GM12878 (cell line): ENCODE data around the gene NOTCH4. TPM values are rescaled to one million over a fixed set of nuclear protein-coding genes. Genes with fewer than 3 reads are reported as not detected.
"Not testable (repeated sequence)": the region's sequence is repeated elsewhere in the genome, so short reads cannot be mapped to it uniquely, and the experiment has no call there.

ENCODE experiments used
- ATAC-seq: fragments of 200-7000 bp; cut with Tn5 transposase; 3 replicates; pipeline ENCODE4 v1.9.1; 2020; ENCODE audit warnings: mild to moderate bottlenecking, moderate library complexity
- BruUV-seq: library from RNA; stranded (reverse); fragments of 400-500 nt; replicated peaks from 2 replicates; lab custom pipeline; 2021; lab: Mats Ljungman, UMichigan
- CTCF ChIA-PET: fragments of 300-600 bp; sonication (Branson Sonifier 250); formaldehyde crosslinking; extraction: SDS; loops from one replicate; lab custom pipeline; 2021; ENCODE audit warnings: inconsistent platforms; lab: Yijun Ruan, JAX
- POLR2A ChIA-PET: fragments of 350-600 bp; formaldehyde crosslinking; extraction: SDS; loops from one replicate; lab custom pipeline; 2021; ENCODE audit warnings: inconsistent platforms; lab: Charles Lee
- RAD21 ChIA-PET: fragments of 300-600 bp; sonication (Branson Sonifier 250); formaldehyde crosslinking; loops from one replicate; lab custom pipeline; 2023; ENCODE audit warnings: antibody characterized with exemption; ENCODE audit not compliant: unreplicated experiment; lab: Charles Lee
- SMC1A ChIA-PET: fragments of 300-600 bp; sonication (Branson Sonifier 250); formaldehyde crosslinking; loops from one replicate; lab custom pipeline; 2023; ENCODE audit not compliant: unreplicated experiment, uncharacterized antibody; lab: Charles Lee
- DNase-seq: peaks from one replicate; pipeline ENCODE4 v3.0.0-alpha.2; 2011; ENCODE audit warnings: low read depth, low spot score
- FAIRE-seq: peaks from 3 replicates; lab custom pipeline; 2011; peaks lifted over from hg19 to GRCh38; lab: Jason Lieb, UNC
- H2AFZ ChIP-seq: 2 replicates; pipeline ENCODE4 v1.6.0; 2011; ENCODE audit warnings: low read depth, low read length, control low read depth; ENCODE audit not compliant: control insufficient read depth
- H3K27ac ChIP-seq: 2 replicates; pipeline ENCODE4 v1.5.1; 2011; ENCODE audit warnings: control low read depth; ENCODE audit not compliant: control insufficient read depth, insufficient read depth
- H3K27me3 ChIP-seq, 2 experiments: replicated peaks in 1 of 2; 2 replicates each; pipeline versions ENCODE4 v1.6.0 to v1.6.1; 2011; ENCODE audit warnings: low read length in 1 of 2; ENCODE audit not compliant: control insufficient read depth in 2 of 2, insufficient read depth in 2 of 2
- H3K36me3 ChIP-seq, 2 experiments: 2 replicates each; pipeline ENCODE4 v1.5.1; 2011; ENCODE audit warnings: low read length in 1 of 2; ENCODE audit not compliant: control insufficient read depth in 2 of 2, insufficient read depth in 2 of 2
- H3K4me1 ChIP-seq: 2 replicates; pipeline ENCODE4 v1.6.1; 2011; ENCODE audit warnings: mild to moderate bottlenecking, low read length, moderate library complexity, mixed read lengths; ENCODE audit not compliant: control insufficient read depth, insufficient read depth
- H3K4me2 ChIP-seq: 2 replicates; pipeline ENCODE4 v1.6.0; 2011; ENCODE audit warnings: control low read depth; ENCODE audit not compliant: control insufficient read depth, insufficient read depth
- H3K4me3 ChIP-seq: fragments of 200-600 bp; sonication (generic); 2 replicates; pipeline ENCODE4 v1.5.1; 2016
- H3K79me2 ChIP-seq: 2 replicates; pipeline ENCODE4 v1.6.0; 2011; ENCODE audit warnings: low read length; ENCODE audit not compliant: control insufficient read depth, insufficient read depth
- H3K9ac ChIP-seq: 2 replicates; pipeline ENCODE4 v1.8.0; 2011; ENCODE audit warnings: low read length, control low read depth, mixed read lengths; ENCODE audit not compliant: control insufficient read depth, insufficient read depth
- H3K9me3 ChIP-seq: replicated peaks from 3 replicates; pipeline ENCODE4 v1.5.1; 2011; ENCODE audit warnings: mild to moderate bottlenecking, low read length; ENCODE audit not compliant: control insufficient read depth, insufficient read depth
- H4K20me1 ChIP-seq: 2 replicates; pipeline ENCODE4 v1.6.0; 2011; ENCODE audit not compliant: control insufficient read depth, insufficient read depth
- ATF7 ChIP-seq: fragments of 450-650 bp; IDR thresholded peaks from 2 replicates; pipeline ENCODE4 v1.6.1; 2016; ENCODE audit warnings: low read depth, mild to moderate bottlenecking
- BMI1 ChIP-seq: fragments of 450-650 bp; IDR thresholded peaks from 2 replicates; pipeline ENCODE4 v1.6.1; 2016; ENCODE audit warnings: mild to moderate bottlenecking, moderate library complexity, borderline replicate concordance
- CBFB ChIP-seq: IDR thresholded peaks from 2 replicates; pipeline ENCODE4 v1.6.1; 2016; ENCODE audit warnings: antibody characterized with exemption, low read depth
- EED ChIP-seq: sonication (generic); IDR thresholded peaks from 2 replicates; pipeline ENCODE4 v1.6.1; 2016; ENCODE audit warnings: antibody characterized with exemption, low read depth
- ESRRA ChIP-seq: IDR thresholded peaks from 2 replicates; pipeline ENCODE4 v1.6.1; 2012; ENCODE audit warnings: mild to moderate bottlenecking, low read length, improper control_type of control experiment
- ETV6 ChIP-seq, 2 experiments: fragments of 450-650 bp in 1 of 2; IDR thresholded peaks in 1 of 2; conservative IDR thresholded peaks in 1 of 2; 2 replicates each; pipeline ENCODE4 v1.6.1; 2014; ENCODE audit warnings: antibody characterized with exemption in 1 of 2, borderline replicate concordance in 1 of 2, low read depth in 1 of 2, mild to moderate bottlenecking in 1 of 2, moderate library complexity in 1 of 2
- EZH2 ChIP-seq: IDR thresholded peaks from 2 replicates; pipeline ENCODE4 v1.6.1; 2012; ENCODE audit warnings: low read depth, mild to moderate bottlenecking, control low read depth, inconsistent platforms, low read length, borderline replicate concordance; ENCODE audit not compliant: control insufficient read depth
- IKZF2 ChIP-seq, 2 experiments: fragments of 450-650 bp; IDR thresholded peaks; 2 replicates each; pipeline ENCODE4 v1.6.1; 2017; ENCODE audit warnings: mild to moderate bottlenecking in 2 of 2, moderate library complexity in 2 of 2
- IRF4 ChIP-seq: IDR thresholded peaks from 2 replicates; pipeline ENCODE4 v1.6.1; 2011; ENCODE audit warnings: low read depth, low read length
- LARP7 ChIP-seq: fragments of 450-650 bp; IDR thresholded peaks from 2 replicates; pipeline ENCODE4 v1.6.1; 2017; ENCODE audit warnings: mild to moderate bottlenecking
- MYB ChIP-seq: fragments of 150-350 bp; IDR thresholded peaks from 2 replicates; pipeline ENCODE4 v1.6.1; 2014; ENCODE audit warnings: mild to moderate bottlenecking, low read depth, low read length, borderline replicate concordance
- NR2F1 ChIP-seq: fragments of 450-650 bp; conservative IDR thresholded peaks from 2 replicates; pipeline ENCODE4 v1.6.1; 2017; ENCODE audit warnings: mild to moderate bottlenecking
- POLR2A ChIP-seq: IDR thresholded peaks from 2 replicates; pipeline ENCODE4 v1.6.1; 2011; ENCODE audit warnings: low read depth, mild to moderate bottlenecking, low read length
- TAF1 ChIP-seq: IDR thresholded peaks from 2 replicates; pipeline ENCODE4 v1.6.1; 2011; ENCODE audit warnings: mild to moderate bottlenecking, low read depth, low read length, borderline replicate concordance
- TCF7 ChIP-seq: IDR thresholded peaks from 2 replicates; pipeline ENCODE4 v1.6.1; 2014; ENCODE audit warnings: antibody characterized with exemption, borderline replicate concordance
- YBX1 ChIP-seq: fragments of 450-650 bp; IDR thresholded peaks from 2 replicates; pipeline ENCODE4 v1.6.1; 2016; ENCODE audit warnings: antibody characterized with exemption
- ZBED1 ChIP-seq: IDR thresholded peaks from 2 replicates; pipeline ENCODE4 v1.6.1; 2016; ENCODE audit warnings: borderline replicate concordance
- ZSCAN29 ChIP-seq: fragments of 450-650 bp; IDR thresholded peaks from 2 replicates; pipeline ENCODE4 v1.6.1; 2017; ENCODE audit warnings: mild to moderate bottlenecking, moderate library complexity
- WGBS: methylation state at CpG from one replicate; pipeline ENCODE4 v1.1.6; 2016; ENCODE audit warnings: low lambda C conversion rate; ENCODE audit not compliant: insufficient replicate concordance, insufficient coverage; ENCODE audit errors: missing lambda C conversion rate; 5-methylcytosine and 5-hydroxymethylcytosine counted together
- in situ Hi-C: fragments of 300-500 bp; cut with MboI; formaldehyde crosslinking; loops from 9 replicates; pipeline ENCODE4 v1.14.3; 2018; ENCODE audit warnings: mixed read lengths
- intact Hi-C: fragments of 100-400 bp; cut with micrococcal nuclease; formaldehyde crosslinking; loops from one replicate; pipeline ENCODE4 v1.14.2; 2022; ENCODE audit not compliant: unreplicated experiment
- polyA plus RNA-seq, 11 experiments: library from polyadenylated mRNA; depleted of rRNA in 4 of 11; unstranded in 6 of 11; stranded (reverse) in 5 of 11; fragments of >200 nt; fragmentation: Nextera tagmentation in 4 of 11; fragmentation: Illumina TruSeq in 1 of 11; extraction: Ambion mirVana in 4 of 11; extraction: Trizol in 1 of 11; gene quantifications; 1 replicate in 1 of 11; 2 replicates in 10 of 11; pipeline versions ENCODE4 v1.2.1 to v1.2.3, GENCODE V29; 2011 to 2016; ENCODE audit warnings: inconsistent platforms in 2 of 11, missing spikeins in 2 of 11, low read depth in 1 of 11
- total RNA-seq, 4 experiments: library from RNA; depleted of rRNA in 3 of 4; stranded (reverse); fragments of >200 nt in 3 of 4; fragmentation: Illumina TruSeq in 1 of 4; extraction: Trizol in 1 of 4; gene quantifications; 2 replicates each; pipeline versions ENCODE4 v1.2.1 to v1.2.3, GENCODE V29; 2013 to 2021

NOTCH4 gene
- total and polyA plus RNA-seq, 10 of the 15 experiments (the other 5 are each of a cell fraction or from before 2014, with no cell fraction given), result 0.66 to 3.3 (median 1.4) TPM

DNA sequence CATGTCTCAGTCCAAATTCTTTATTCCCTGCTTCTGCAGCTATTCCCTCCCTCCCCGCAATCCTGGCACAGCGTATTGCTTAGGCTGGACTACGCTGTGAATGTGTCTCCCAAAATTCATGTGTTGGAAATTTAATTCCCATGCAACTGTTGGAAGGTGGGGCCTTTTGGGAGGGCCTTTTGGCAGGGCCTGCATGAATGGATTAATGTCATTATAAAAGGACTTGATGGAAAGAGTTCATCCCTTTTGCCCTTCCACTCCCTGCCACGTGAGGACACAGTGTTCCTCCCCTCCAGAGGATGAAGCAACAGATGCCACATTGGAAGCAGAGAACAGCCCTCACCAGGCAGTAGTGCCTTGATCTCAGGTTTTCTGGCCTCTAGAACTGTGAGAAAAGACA, 20.4 kb upstream of the NOTCH4 start (continued):
- TF ChIP-seq ZSCAN29, result no peak
- no peak for TF ChIP-seq EZH2
- no peak for TF ChIP-seq IRF4

- CTCF ChIA-PET, result interaction anchor here (0.7 to 1.7 kb wide), 4 partner anchors 11 to 171 kb away, joined by 3 to 7 read pairs (median 3); no protein-coding TSS in a partner anchor
- H3K79me2 ChIP-seq, H2AFZ ChIP-seq, H3K9ac ChIP-seq, H3K4me1 ChIP-seq, H3K9me3 ChIP-seq, H4K20me1 ChIP-seq, BruUV-seq, DNase-seq, H3K27ac ChIP-seq, RAD21 ChIA-PET, in situ Hi-C loops, H3K4me2 ChIP-seq, H3K36me3 ChIP-seq, H3K4me3 ChIP-seq, H3K27me3 ChIP-seq, FAIRE-seq, ATAC-seq: not testable (repeated sequence)
- SMC1A ChIA-PET, result interaction anchor here (1.2 kb wide), 1 partner anchor 108 kb away, joined by 4 read pairs; no protein-coding TSS in a partner anchor
- intact Hi-C loops, result loop anchor here (5.0 to 10.0 kb wide), 2 partner anchors 125 to 462 kb away; no protein-coding TSS in a partner anchor
- POLR2A ChIA-PET, result interaction anchor here (0.6 kb wide), 1 partner anchor 12 kb away, joined by 4 read pairs; no protein-coding TSS in a partner anchor
- peak in 1 of 2 experiments; percentile 81; a peak in 2 of 4 replicates for TF ChIP-seq ETV6 (conservative IDR thresholded peaks at IDR 0.05 in 1 of 2, IDR thresholded peaks at IDR 0.05 in 1 of 2; ENCODE audit: borderline replicate concordance in 1 of 2, low read depth in 1 of 2)
- 88% methylated on average over 4 of the region's 4 CpGs for WGBS
Measured at GRCh38 chr6:32242318-32242813, 18.5 kb upstream of the NOTCH4 start.

DNA sequence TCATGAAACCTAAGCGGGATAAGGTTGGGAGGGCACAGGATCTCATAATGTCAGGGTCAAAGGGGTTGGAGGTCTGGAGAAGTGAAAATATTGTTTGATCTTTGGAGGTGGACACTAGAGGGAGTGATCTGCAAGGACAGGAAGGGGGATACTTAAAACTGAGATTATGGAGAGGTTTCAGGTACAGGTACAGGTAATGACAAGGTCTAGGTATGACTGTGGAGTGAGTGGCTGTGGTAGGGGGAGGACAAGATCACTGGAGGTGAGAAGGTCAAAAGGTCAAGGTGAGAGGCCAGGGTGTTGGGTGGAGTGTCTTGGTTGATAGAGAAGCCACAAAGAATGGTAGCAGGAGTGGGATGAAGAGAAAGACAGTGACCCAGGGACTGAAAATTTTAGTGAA, 16.8 kb upstream of the NOTCH4 start:
- H2AFZ ChIP-seq, result no peak overlapping the region
- H3K27ac ChIP-seq, result no peak overlapping the region
- no peak overlapping the region for H3K4me2 ChIP-seq
- DNase-seq, result no peak
- ChIA-PET RAD21 (no interaction called here), CTCF (interaction anchor here (1.5 kb wide), 2 partner anchors 16 to 544 kb away, joined by 3 to 4 read pairs; no protein-coding TSS in a partner anchor), POLR2A (no interaction called here), SMC1A (interaction anchor here (1.2 kb wide), 1 partner anchor 9 kb away, joined by 3 read pairs; no protein-coding TSS in a partner anchor)
- no peak overlapping the region for H3K4me3 ChIP-seq
- 94% methylated on average over 1 of the region's 1 CpG for whole genome bisulfite sequencing
- BruUV-seq, result no TSS peak
- H3K36me3 ChIP-seq, result no peaks in the 10 kb centered on the region
- H3K9ac ChIP-seq, result no peak overlapping the region
- no peaks in the 10 kb centered on the region; a peak in 1 of 4 replicates for H3K27me3 ChIP-seq
- no peaks in the 10 kb centered on the region for H4K20me1 ChIP-seq
- in situ Hi-C loops (no loop called here), intact Hi-C loops (loop anchor here (5.0 to 10.0 kb wide), 2 partner anchors 123 to 464 kb away; no protein-coding TSS in a partner anchor)
- ATAC-seq, result no peak; the same call in 1 of the 3 replicates
- H3K4me1 ChIP-seq, result no peaks in the 10 kb centered on the region
- FAIRE-seq, result peak; percentile 69
- H3K9me3 ChIP-seq, result no peaks in the 10 kb centered on the region
- H3K79me2 ChIP-seq, result no peaks in the 10 kb centered on the region
- peak; percentile 87 for TF ChIP-seq NR2F1
- no peak for TF ChIP-seq YBX1
- no peak for TF ChIP-seq POLR2A
- TF ChIP-seq IKZF2 (IDR thresholded peaks at IDR 0.05), result 0 out of 4 replicates have a peak, but pooled peaks of 1 of the 2 experiments have one; percentile 24
- TF ChIP-seq MYB, result no peak
- no peak for TF ChIP-seq ATF7
- TF ChIP-seq ESRRA, result peak; percentile 84; the same call in 1 of the 2 replicates
- TF ChIP-seq BMI1, result no peak
- no peak for TF ChIP-seq CBFB
- TF ChIP-seq TCF7, result no peak
- 0 out of 2 replicates have a peak, but pooled peaks have one; percentile 19 for TF ChIP-seq EED
- no peak for TF ChIP-seq TAF1
- no peak for TF ChIP-seq ZBED1
- no peak for TF ChIP-seq LARP7
